Adrenal gland (tissue), 12 donors: Measurements from ENCODE around the gene PCGF1. TPM values are rescaled to one million over a fixed set of nuclear protein-coding genes. Genes with fewer than 3 reads are reported as not detected.

ENCODE experiments used
- DNase-seq, 7 donors: peaks; one replicate each; pipeline ENCODE4 v3.0.0-alpha.2; 2019 to 2020
- H3K27ac ChIP-seq, 5 donors: fragments of 200-600 bp; sonication (generic) in 4 of 5; 1 replicate in 3 of 5; 2 replicates in 2 of 5; pipeline versions ENCODE4 v1.5.1 to v1.8.0; 2016 to 2020; ENCODE audit warnings: mild to moderate bottlenecking in 1 of 5
- H3K27me3 ChIP-seq: fragments of 200-600 bp; 2 replicates; pipeline ENCODE4 v1.8.0; 2021
- H3K36me3 ChIP-seq, 2 donors: fragments of 200-600 bp; replicated peaks in 1 of 2; 1 replicate in 1 of 2; 2 replicates in 1 of 2; pipeline versions ENCODE4 v1.5.1 to v1.8.0; 2018 to 2022
- H3K4me1 ChIP-seq, 2 donors: fragments of 200-600 bp; replicated peaks in 1 of 2; 1 replicate in 1 of 2; 2 replicates in 1 of 2; pipeline versions ENCODE4 v1.5.1 to v1.8.0; 2018 to 2021
- H3K4me3 ChIP-seq, 4 donors: fragments of 200-600 bp; sonication (generic) in 3 of 4; one replicate each; pipeline ENCODE4 v1.5.1; 2016 to 2018
- H3K9me3 ChIP-seq, 3 donors: fragments of 200-600 bp; sonication (generic) in 1 of 3; replicated peaks in 1 of 3; 1 replicate in 2 of 3; 2 replicates in 1 of 3; pipeline versions ENCODE4 v1.5.1 to v1.8.0; 2016 to 2021
- POLR2A ChIP-seq, 2 donors: fragments of 450-650 bp; IDR thresholded peaks; one replicate each; pipeline ENCODE4 v1.6.1; 2017; ENCODE audit warnings: antibody characterized with exemption in 2 of 2, mild to moderate bottlenecking in 2 of 2, moderate library complexity in 1 of 2
- WGBS, 4 donors: extraction: QIAGEN DNeasy Blood & Tissue Kit in 2 of 4; methylation state at CpG; one replicate each; pipeline versions ENCODE4 v1.1.5 to v1.1.7; 2013 to 2017; 5-methylcytosine and 5-hydroxymethylcytosine counted together
- intact Hi-C, 2 donors: fragments of 100-400 bp; cut with DNase I; formaldehyde crosslinking; loops; one replicate each; pipeline versions ENCODE4 v1.14.1 to v1.15.0; 2022 to 2023
- polyA plus RNA-seq, 3 donors: library from polyadenylated mRNA; stranded (reverse); fragments of 200-250 nt in 2 of 3; fragments of 350-450 nt in 1 of 3; fragmentation: Illumina TruSeq in 1 of 3; extraction: RNeasy Lipid Tissue Mini Kit (QIAGEN cat#74804) in 1 of 3; gene quantifications; one replicate each; pipeline ENCODE4 v1.2.3, GENCODE V29; 2013 to 2014
- total RNA-seq, 9 donors: library from RNA; depleted of rRNA in 4 of 9; stranded (reverse); fragments of >200 nt in 4 of 9; fragments of 120-200 nt in 1 of 9; fragmentation: NEBNext Ultra II Directional in 1 of 9; extraction: Animal tissue kit (Norgen Biotek cat#: 25700) in 1 of 9; gene quantifications; one replicate each; pipeline versions ENCODE4 v1.1.0 to v1.2.4, GENCODE V29; 2013 to 2023
- TF ChIP-seq, protein P1 (sequence below), 6 experiments: fragments of 450-650 bp in 4 of 6; fragments of 200-600 bp in 2 of 6; sonication (generic) in 1 of 6; IDR thresholded peaks; 1 replicate in 5 of 6; 2 replicates in 1 of 6; pipeline versions ENCODE4 v1.5.1 to v1.8.0; 2016 to 2021; ENCODE audit warnings: antibody characterized with exemption in 6 of 6, mild to moderate bottlenecking in 2 of 6, moderate library complexity in 1 of 6
- donor health status: healthy with polysubstance abuse.
- donor health status: Bipolar disorder and iron deficiency.
- donor health status: DM: yes; HTN: yes; CAD: no.
- donor health status: DM: no; HTN: no; CAD: no.
- donor health status: DM: no; HTN: no; CAD: no.
- donor health status: DM: yes; HTN: yes; CAD: no.

PCGF1 gene
- total and polyA plus RNA-seq, 12 donors, result 15.4 to 38.9 (median 24.1) TPM

DNA sequence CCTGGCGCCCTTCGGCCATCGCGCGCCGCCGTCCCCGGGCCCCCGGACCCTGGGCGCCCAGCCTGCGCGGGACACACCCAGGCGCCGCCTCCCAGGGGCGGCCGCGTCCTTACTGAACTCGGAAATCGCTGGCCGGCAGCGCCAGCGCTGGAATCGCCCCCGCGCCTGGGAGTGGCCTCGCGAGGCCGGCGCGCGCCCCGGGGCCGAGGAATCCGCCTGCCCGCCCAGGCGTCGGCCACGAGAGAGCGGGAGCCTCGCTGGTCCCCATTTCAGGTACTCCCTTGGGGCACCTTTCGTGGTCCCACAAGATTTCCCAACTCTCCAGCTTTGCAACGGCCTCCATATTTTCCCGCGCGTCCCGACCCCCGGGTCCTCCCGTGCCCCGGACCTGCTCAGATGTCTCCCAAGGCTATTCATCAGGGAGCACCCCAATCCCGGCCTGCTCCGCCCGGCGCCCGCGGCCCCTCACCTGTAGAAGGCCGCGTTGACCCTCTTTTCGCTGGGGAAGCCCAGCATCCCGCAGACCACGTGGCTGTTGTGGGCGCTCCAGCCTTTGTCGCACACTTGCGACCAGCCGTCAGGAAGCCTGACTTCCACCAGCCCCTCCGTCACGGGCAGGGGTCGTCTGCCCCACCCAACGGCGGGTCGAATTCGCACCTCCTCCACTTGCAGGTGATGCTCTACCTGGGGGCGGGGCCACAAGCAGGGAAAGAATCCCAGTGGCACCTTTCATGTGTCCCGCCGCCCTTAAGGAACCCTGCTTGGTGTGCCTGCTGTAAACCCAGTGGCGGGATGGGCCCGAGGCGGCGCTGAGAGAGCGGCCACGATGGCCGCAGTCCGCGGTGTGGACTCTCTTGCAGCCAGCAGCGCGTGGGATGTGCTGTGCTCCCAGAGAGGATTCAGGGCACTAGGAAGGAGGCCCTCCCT lies 41.7 kb upstream of the PCGF1 start:
- WGBS, 4 donors, result 10 to 20% (median 14%) methylated on average over 23 to 85 of the region's 85 CpGs
- Histone ChIP-seq H3K9me3 (no peaks in the 10 kb centered on the region), H3K4me3 (peak overlapping the region in 2 of 4 donors; percentile 52 to 54), H3K27ac (peak overlapping the region in 2 of 5 donors; percentile 22 to 55), H3K36me3 (no peaks in the 10 kb centered on the region), H3K27me3 (no peaks in the 10 kb centered on the region), H3K4me1 (peaks cover 5 to 33% of the 10 kb centered on the region in 2 donors)
- TF ChIP-seq, protein P1, sequence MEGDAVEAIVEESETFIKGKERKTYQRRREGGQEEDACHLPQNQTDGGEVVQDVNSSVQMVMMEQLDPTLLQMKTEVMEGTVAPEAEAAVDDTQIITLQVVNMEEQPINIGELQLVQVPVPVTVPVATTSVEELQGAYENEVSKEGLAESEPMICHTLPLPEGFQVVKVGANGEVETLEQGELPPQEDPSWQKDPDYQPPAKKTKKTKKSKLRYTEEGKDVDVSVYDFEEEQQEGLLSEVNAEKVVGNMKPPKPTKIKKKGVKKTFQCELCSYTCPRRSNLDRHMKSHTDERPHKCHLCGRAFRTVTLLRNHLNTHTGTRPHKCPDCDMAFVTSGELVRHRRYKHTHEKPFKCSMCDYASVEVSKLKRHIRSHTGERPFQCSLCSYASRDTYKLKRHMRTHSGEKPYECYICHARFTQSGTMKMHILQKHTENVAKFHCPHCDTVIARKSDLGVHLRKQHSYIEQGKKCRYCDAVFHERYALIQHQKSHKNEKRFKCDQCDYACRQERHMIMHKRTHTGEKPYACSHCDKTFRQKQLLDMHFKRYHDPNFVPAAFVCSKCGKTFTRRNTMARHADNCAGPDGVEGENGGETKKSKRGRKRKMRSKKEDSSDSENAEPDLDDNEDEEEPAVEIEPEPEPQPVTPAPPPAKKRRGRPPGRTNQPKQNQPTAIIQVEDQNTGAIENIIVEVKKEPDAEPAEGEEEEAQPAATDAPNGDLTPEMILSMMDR (IDR thresholded peaks at IDR 0.05), result no peak
- TF ChIP-seq POLR2A (IDR thresholded peaks at IDR 0.05), result peak in 1 of 2 donors; percentile 9
- peak in 6 of 7 donors; percentile 49 to 64 (median 56) for DNase-seq
- intact Hi-C loops, result no loop called here

DNA sequence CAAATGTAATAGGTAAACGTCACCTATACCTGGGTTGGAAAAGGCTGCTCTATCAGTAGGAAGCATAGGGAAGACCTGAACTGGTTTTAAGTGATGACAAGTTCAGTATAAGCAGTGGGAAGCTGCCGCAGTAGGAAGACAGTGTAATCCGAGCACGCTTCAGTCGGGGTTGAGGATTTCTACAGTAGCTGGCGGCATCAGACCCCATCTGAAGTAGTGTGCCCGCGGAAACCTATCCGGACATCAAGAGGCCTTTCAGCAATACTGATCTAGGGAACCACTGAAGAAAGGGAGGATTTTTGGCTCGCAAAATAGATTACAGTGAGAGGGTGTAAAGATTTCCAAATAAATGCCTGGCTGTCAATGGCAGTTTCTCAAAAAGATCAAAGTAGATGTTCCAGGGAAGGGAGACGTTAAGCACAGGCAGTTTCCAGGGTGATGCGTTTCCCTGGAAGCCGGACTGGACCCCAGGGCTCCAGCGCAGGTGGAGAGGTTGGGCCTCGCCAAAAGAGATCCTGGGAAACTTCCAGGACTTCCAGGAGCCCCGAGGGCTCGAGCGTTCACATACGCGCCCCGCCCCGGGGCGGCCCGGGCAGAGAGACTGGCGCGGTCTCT lies 40.9 kb upstream of the PCGF1 start:
- peak overlapping the region in 2 of 5 donors; percentile 22 to 55 for H3K27ac ChIP-seq
- intact Hi-C loops, result no loop called here
- TF ChIP-seq POLR2A (IDR thresholded peaks at IDR 0.05), result no peak
- H3K9me3 ChIP-seq, result no peaks in the 10 kb centered on the region
- 23 to 42% (median 33%) methylated on average over 15 to 26 of the region's 26 CpGs for WGBS, 4 donors
- H3K4me3 ChIP-seq, result peak overlapping the region in 2 of 4 donors; percentile 52 to 54
- peak in 1 of 7 donors; percentile 53 for DNase-seq
- H3K4me1 ChIP-seq, result peaks cover 5 to 29% of the 10 kb centered on the region in 2 donors
- no peaks in the 10 kb centered on the region for H3K27me3 ChIP-seq
- H3K36me3 ChIP-seq, result no peaks in the 10 kb centered on the region

DNA sequence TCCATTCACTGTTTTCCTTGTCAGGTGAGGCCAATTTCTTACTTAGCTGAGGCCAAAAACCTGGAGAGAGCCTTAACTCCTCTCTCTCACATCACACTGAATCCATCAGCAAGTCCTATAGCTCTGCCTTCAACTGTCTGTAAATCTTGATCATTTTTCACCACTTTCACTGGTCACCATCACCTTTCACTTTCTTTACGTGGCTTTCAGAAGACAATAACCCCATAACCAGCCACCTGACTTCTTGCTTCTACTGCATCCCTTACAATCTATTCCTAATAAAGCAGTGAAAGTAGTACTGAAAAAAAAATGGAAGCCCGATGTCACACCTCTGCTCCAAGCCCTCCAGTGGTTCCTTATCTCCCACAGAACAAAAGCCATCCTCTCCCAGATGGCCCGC lies 38.5 kb upstream of the PCGF1 start:
- Histone ChIP-seq H3K27ac (no peak overlapping the region), H3K9me3 (no peaks in the 10 kb centered on the region), H3K36me3 (no peaks in the 10 kb centered on the region), H3K4me3 (no peak overlapping the region), H3K27me3 (no peaks in the 10 kb centered on the region), H3K4me1 (peaks cover 5 to 16% of the 10 kb centered on the region in 2 donors)
- intact Hi-C loops, result no loop called here
- TF ChIP-seq, protein P1 (IDR thresholded peaks at IDR 0.05), result no peak
- TF ChIP-seq POLR2A (IDR thresholded peaks at IDR 0.05), result no peak
- WGBS, 4 donors, result 83 to 92% (median 86%) methylated on average over 3 of the region's 3 CpGs
- no peak for DNase-seq

DNA sequence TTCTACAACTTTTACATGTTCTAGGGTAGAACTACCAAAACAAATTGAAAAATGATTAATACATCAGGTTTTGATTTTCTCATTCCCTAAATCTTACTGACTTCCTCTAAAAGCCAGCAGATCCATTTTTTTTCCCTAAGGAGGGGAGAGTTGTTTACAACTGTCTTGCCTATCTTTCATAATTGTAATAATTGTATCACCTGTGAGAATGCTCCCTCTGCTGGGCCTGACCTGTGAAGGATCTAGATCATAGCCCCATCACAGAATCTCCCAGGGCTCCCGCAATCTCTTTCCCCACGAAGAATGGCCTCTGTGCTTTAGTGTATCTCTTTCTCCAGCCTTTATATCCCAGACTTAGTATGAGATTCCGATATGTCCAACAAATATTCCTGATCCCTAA lies 37.1 kb upstream of the PCGF1 start:
- Histone ChIP-seq H3K9me3 (no peaks in the 10 kb centered on the region), H3K27ac (no peak overlapping the region), H3K4me1 (peaks cover 5 to 13% of the 10 kb centered on the region in 2 donors), H3K36me3 (no peaks in the 10 kb centered on the region), H3K27me3 (no peaks in the 10 kb centered on the region), H3K4me3 (no peak overlapping the region)
- no peak for TF ChIP-seq POLR2A (IDR thresholded peaks at IDR 0.05)
- TF ChIP-seq, protein P1 (IDR thresholded peaks at IDR 0.05), result no peak
- WGBS, 4 donors, result 87 to 96% (median 90%) methylated on average over 3 of the region's 3 CpGs
- no peak for DNase-seq
- intact Hi-C loops, result no loop called here
